Bronchial epithelial cell (primary cell): Measurements from ENCODE around the gene ABHD12. TPM values are rescaled to one million over a fixed set of nuclear protein-coding genes. Genes with fewer than 3 reads are reported as not detected.

Experiments
- DNase-seq: peaks from one replicate; pipeline ENCODE4 v3.0.0-alpha.2; 2010; ENCODE audit warnings: low read depth
- FAIRE-seq: peaks from 2 replicates; lab custom pipeline; 2011; peaks lifted over from hg19 to GRCh38; lab: Jason Lieb, UNC
- H3K27me3 ChIP-seq: 2 replicates; pipeline ENCODE4 v1.5.1; 2011; ENCODE audit warnings: low read length; ENCODE audit not compliant: control insufficient read depth, insufficient read depth
- H3K36me3 ChIP-seq: 2 replicates; pipeline ENCODE4 v1.5.1; 2011; ENCODE audit warnings: low read length; ENCODE audit not compliant: control insufficient read depth, insufficient read depth
- H3K4me3 ChIP-seq: 2 replicates; pipeline ENCODE4 v1.5.1; 2011; ENCODE audit warnings: mild to moderate bottlenecking, low read depth, low read length, control low read depth
- CTCF ChIP-seq: IDR thresholded peaks from 2 replicates; pipeline ENCODE4 v1.5.1; 2011; ENCODE audit warnings: mild to moderate bottlenecking, moderate library complexity, low read length, control low read depth, inconsistent platforms; ENCODE audit not compliant: insufficient read depth, severe bottlenecking
- total RNA-seq: library from RNA; depleted of rRNA; stranded (reverse); fragments of >200 nt; gene quantifications from 2 replicates; pipeline ENCODE4 v1.2.1, GENCODE V29; 2014

The ABHD12 gene
- total RNA-seq, 1 donor from 2014 or later = 21.6 TPM

- Histone ChIP-seq H3K27me3 (no peaks in the 10 kb centered on the region), H3K4me3 (no peak overlapping the region), H3K36me3 (no peaks in the 10 kb centered on the region)
- no peak for FAIRE-seq
- peak; percentile 18 for DNase-seq
- TF ChIP-seq CTCF = no peak
Measured at GRCh38 chr20:25364180-25364788, 26.4 kb downstream of the ABHD12 start.

- FAIRE-seq (no peak), DNase-seq (peak; percentile 38)
- no peak overlapping the region for H3K4me3 ChIP-seq
- H3K27me3 ChIP-seq = no peaks in the 10 kb centered on the region
- TF ChIP-seq CTCF = no peak
- no peaks in the 10 kb centered on the region for H3K36me3 ChIP-seq
Measured at GRCh38 chr20:25361287-25361683, 29.4 kb downstream of the ABHD12 start.

- no peak for TF ChIP-seq CTCF
- H3K4me3 ChIP-seq = no peak overlapping the region
- no peak for FAIRE-seq
- H3K27me3 ChIP-seq = no peaks in the 10 kb centered on the region
- H3K36me3 ChIP-seq = no peaks in the 10 kb centered on the region
- no peak for DNase-seq
Measured at GRCh38 chr20:25360631-25361286, 29.9 kb downstream of the ABHD12 start.

GRCh38 chr20:25356271-25356933 lies 34.2 kb downstream of the ABHD12 start:
- H3K4me3 ChIP-seq = no peak overlapping the region

GRCh38 chr20:25355866-25356265 lies 34.8 kb downstream of the ABHD12 start:
- Histone ChIP-seq H3K36me3 (no peaks in the 10 kb centered on the region), H3K27me3 (no peaks in the 10 kb centered on the region), H3K4me3 (no peak overlapping the region)
- TF ChIP-seq CTCF = no peak
- no peak for FAIRE-seq
- no peak for DNase-seq

More at GRCh38 chr20:25356271-25356933, 34.2 kb downstream of the ABHD12 start:
- Histone ChIP-seq H3K36me3 (no peaks in the 10 kb centered on the region), H3K27me3 (no peaks in the 10 kb centered on the region)
- no peak for TF ChIP-seq CTCF
- DNase-seq (no peak), FAIRE-seq (no peak)
